Measurements from ENCODE around the gene ACOT12. TPM values are rescaled to one million over a fixed set of nuclear protein-coding genes. Genes with fewer than 3 reads are reported as not detected.

The ACOT12 gene
- total and polyA plus RNA-seq, 8 donors = not detected

- Histone ChIP-seq H3K27ac (no peak overlapping the region), H3K4me1 (no peaks in the 10 kb centered on the region), H3K9me3 (no peaks in the 10 kb centered on the region), H3K4me3 (no peak overlapping the region), H3K36me3 (no peaks in the 10 kb centered on the region), H3K27me3 (peaks cover 0 to 13% (median 0%) of the 10 kb centered on the region in 3 donors)
- intact Hi-C loops (cut with DNase I; ENCODE audit: low total_unique reads) = no loop called here
- TF ChIP-seq CTCF (IDR thresholded peaks at IDR 0.05) (no peak), EP300 (IDR thresholded peaks at IDR 0.05) (no peak), POLR2AphosphoS5 (IDR thresholded peaks at IDR 0.05) (no peak)
- no peak for DNase-seq
These were observed 23.0 kb downstream of the ACOT12 start for GRCh38 chr5:81370912-81371311.

GRCh38 chr5:81365541-81365940 lies 28.4 kb downstream of the ACOT12 start:
- Histone ChIP-seq H3K36me3 (no peaks in the 10 kb centered on the region), H3K4me3 (no peak overlapping the region), H3K4me1 (no peaks in the 10 kb centered on the region), H3K9me3 (no peaks in the 10 kb centered on the region), H3K27ac (no peak overlapping the region), H3K27me3 (no peaks in the 10 kb centered on the region)
- no peak for TF ChIP-seq POLR2AphosphoS5 (IDR thresholded peaks at IDR 0.05)
- no peak for TF ChIP-seq EP300 (IDR thresholded peaks at IDR 0.05)
- 91 to 97% (median 92%) methylated on average over 5 of the region's 5 CpGs for WGBS, 5 donors
- intact Hi-C loops (cut with DNase I; ENCODE audit: low total_unique reads) = no loop called here
- no peak for DNase-seq

- H3K4me1 ChIP-seq = no peaks in the 10 kb centered on the region
- H3K27me3 ChIP-seq = peaks cover 0 to 7% (median 0%) of the 10 kb centered on the region in 3 donors
- H3K4me3 ChIP-seq = no peak overlapping the region
- WGBS, 5 donors = 55 to 67% (median 59%) methylated on average over 4 of the region's 4 CpGs
- intact Hi-C loops (cut with DNase I; ENCODE audit: low total_unique reads) = no loop called here
- no peaks in the 10 kb centered on the region for H3K9me3 ChIP-seq
- H3K36me3 ChIP-seq = no peaks in the 10 kb centered on the region
- peak in 1 of 2 donors; percentile 23 for DNase-seq
- no peak overlapping the region for H3K27ac ChIP-seq
- TF ChIP-seq POLR2A (IDR thresholded peaks at IDR 0.05) (no peak), EP300 (IDR thresholded peaks at IDR 0.05) (no peak), CTCF (IDR thresholded peaks at IDR 0.05) (no peak), POLR2AphosphoS5 (IDR thresholded peaks at IDR 0.05) (no peak)
These were observed 30.7 kb downstream of the ACOT12 start for GRCh38 chr5:81363093-81363871.

GRCh38 chr5:81361600-81361999 lies 32.3 kb downstream of the ACOT12 start:
- DNase-seq = no peak
- Histone ChIP-seq H3K36me3 (no peaks in the 10 kb centered on the region), H3K27me3 (peaks cover 0 to 7% (median 0%) of the 10 kb centered on the region in 3 donors), H3K27ac (no peak overlapping the region), H3K9me3 (no peaks in the 10 kb centered on the region), H3K4me3 (no peak overlapping the region), H3K4me1 (no peaks in the 10 kb centered on the region)
- intact Hi-C loops (cut with DNase I; ENCODE audit: low total_unique reads) = no loop called here
- no peak for TF ChIP-seq CTCF (IDR thresholded peaks at IDR 0.05)
- TF ChIP-seq POLR2A (IDR thresholded peaks at IDR 0.05) = no peak
- no peak for TF ChIP-seq POLR2AphosphoS5 (IDR thresholded peaks at IDR 0.05)
- TF ChIP-seq EP300 (IDR thresholded peaks at IDR 0.05) = no peak
- 58 to 85% (median 68%) methylated on average over 2 of the region's 2 CpGs for WGBS, 5 donors

- Histone ChIP-seq H3K4me3 (no peak overlapping the region), H3K27ac (no peak overlapping the region), H3K4me1 (no peaks in the 10 kb centered on the region), H3K27me3 (peaks cover 0 to 7% (median 0%) of the 10 kb centered on the region in 3 donors), H3K9me3 (no peaks in the 10 kb centered on the region), H3K36me3 (no peaks in the 10 kb centered on the region)
- no peak for DNase-seq
- intact Hi-C loops (cut with DNase I; ENCODE audit: low total_unique reads) = no loop called here
- WGBS, 5 donors = 84 to 91% (median 90%) methylated on average over 4 of the region's 4 CpGs
- TF ChIP-seq POLR2AphosphoS5 (IDR thresholded peaks at IDR 0.05) (no peak), POLR2A (IDR thresholded peaks at IDR 0.05) (no peak), CTCF (IDR thresholded peaks at IDR 0.05) (no peak), EP300 (IDR thresholded peaks at IDR 0.05) (no peak)
These were observed 33.3 kb downstream of the ACOT12 start for GRCh38 chr5:81360640-81361039.
